HG03575 (cell line): Measurements from ENCODE around the gene CCDC40.

ENCODE experiments used
- ATAC-seq: cut with Tn5 transposase; IDR thresholded peaks from one replicate; pipeline ENCODE4 v1.9.1; 2021; ENCODE audit not compliant: unreplicated experiment, insufficient number of reproducible peaks, low FRiP score; ENCODE audit errors: extremely low read depth

The CCDC40 gene

DNA sequence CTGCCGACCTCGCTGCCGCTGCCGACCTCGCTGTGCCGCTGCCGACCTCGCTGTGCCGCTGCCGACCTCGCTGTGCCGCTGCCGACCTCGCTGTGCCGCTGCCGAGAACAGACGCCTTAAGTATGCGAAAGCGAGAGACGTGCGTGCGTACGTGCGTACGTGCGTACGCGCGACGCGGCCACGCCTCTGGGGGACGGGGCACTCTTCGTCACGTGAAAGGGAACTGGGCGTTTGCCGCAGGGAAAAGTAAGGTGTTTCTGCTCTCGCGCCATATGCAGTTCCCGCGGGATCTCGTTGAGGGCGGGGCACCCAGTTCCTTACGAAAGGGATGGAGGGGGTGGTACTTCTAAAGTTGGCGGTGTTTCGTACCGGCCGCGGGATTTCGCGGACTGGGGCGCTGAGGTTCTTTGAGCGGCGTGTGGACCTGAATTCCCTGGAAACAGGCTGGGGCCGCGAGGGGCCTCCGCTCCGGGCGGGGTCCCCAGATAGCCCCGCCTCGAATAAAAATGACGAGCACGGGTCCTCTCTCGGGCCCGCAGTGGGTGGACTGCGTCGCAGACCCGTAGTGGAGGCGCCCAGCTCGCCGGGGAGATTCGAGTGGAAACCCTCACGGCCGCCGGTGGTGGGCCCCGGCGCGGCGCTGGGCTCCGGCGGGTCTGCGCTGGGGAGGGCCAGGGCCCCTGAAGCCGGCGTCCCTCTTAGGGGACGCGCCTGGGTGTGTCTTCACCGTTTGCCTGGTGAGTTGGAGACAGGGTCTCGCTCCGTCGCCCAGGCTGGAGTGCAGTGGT is 110.8 kb downstream of the CCDC40 start, which contains the start of gene EIF4A3:
EIF4A3 (minus strand) TSS at position 94 of the 788 bp plus-strand sequence. CDS start 167 bp downstream, outside the sequence.
- ATAC-seq = no peak
